ENCODE data around the gene RNU6-9.

DNA sequence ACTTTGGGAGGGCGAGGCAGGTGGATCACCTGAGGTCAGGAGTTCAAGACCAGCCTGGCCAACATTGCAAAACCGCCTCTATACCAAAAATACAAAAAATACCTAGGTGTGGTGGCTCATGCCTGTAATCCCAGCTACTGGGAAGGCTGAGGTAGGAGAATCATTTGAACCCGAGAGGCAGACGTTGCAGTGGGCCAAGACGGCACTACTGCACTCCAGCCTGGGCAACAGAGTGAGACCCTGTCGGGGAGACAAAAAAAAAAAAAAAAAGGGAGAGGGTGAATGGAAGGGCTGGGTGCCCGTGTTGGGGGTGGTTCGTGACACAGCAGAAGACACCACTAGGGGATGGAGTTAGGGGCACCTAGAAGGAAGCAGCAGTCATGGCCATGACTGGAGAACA, 23.0 kb upstream of the RNU6-9 start:
- TF ChIP-seq CTCF (IDR thresholded peaks at IDR 0.05) (no peak), POLR2A (IDR thresholded peaks at IDR 0.05) (no peak), EP300 (IDR thresholded peaks at IDR 0.05) (no peak)

All from tibial nerve (tissue), 4 donors.